ENCODE data around the gene PIP4K2A. TPM values are rescaled to one million over a fixed set of nuclear protein-coding genes. Genes with fewer than 3 reads are reported as not detected.

Gene PIP4K2A
- total and polyA plus RNA-seq, 2 experiments from 2014 or later = 16.5 to 31.1 TPM

DNA sequence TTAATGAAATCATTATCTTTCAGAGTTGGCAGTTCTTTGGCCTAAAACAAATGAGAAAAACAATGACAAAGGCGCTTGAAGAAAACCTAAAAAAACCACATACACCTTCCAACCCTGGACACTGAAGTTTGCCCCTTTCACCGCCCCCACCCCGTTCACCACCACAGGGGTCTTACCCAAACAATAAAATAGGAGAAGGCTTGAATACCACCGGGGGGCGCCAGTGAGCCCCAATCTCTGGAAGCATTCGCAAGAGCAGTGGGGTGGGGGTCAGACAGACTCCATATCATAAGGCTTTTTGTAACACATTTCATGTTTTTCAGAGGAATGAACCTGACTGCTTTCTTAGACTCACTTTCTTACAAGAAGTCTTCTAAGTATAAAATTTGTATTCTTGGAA lies 163.6 kb downstream of the PIP4K2A start:
- H3K79me2 ChIP-seq = no peaks in the 10 kb centered on the region
- WGBS (ENCODE audit: low lambda C conversion rate, missing lambda C conversion rate) = 57% methylated on average over 6 of the region's 6 CpGs

DNA sequence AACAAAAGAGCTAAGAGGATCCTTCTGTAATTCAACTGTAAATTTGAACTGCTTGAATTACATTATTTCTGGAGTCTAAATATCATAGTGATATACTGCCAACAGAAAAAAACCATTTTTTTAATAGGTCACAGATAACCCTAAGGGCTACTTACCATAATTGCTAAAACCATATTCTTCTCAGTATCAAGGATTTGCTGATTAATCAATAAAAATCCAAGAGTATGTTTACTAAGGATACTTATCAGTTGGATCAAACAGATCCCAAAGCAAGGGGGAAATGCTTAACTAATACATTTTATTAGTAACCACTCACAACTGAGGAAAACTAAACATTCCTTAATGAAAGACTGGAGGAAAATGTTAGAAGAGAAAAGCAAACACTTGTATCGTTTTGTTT lies 166.0 kb downstream of the PIP4K2A start:
- Histone ChIP-seq H3K9me2 (replicated peaks; ENCODE audit: insufficient read depth) (no peaks in the 10 kb centered on the region), H2AFZ (no peak overlapping the region), H3K9me3 (ENCODE audit: low read depth) (no peaks in the 10 kb centered on the region), H3K27me3 (no peaks in the 10 kb centered on the region), H3K4me3 (no peak overlapping the region), H3K79me2 (no peaks in the 10 kb centered on the region), H4K20me1 (ENCODE audit: insufficient read depth, poor library complexity, severe bottlenecking) (no peaks in the 10 kb centered on the region), H3K4me1 (ENCODE audit: insufficient read depth) (peaks cover 3% of the 10 kb centered on the region), H3K27ac (no peak overlapping the region), H3K4me2 (no peak overlapping the region), H3K36me3 (replicated peaks; ENCODE audit: insufficient read depth, low read depth) (no peaks in the 10 kb centered on the region)
- WGBS (ENCODE audit: low lambda C conversion rate, missing lambda C conversion rate) = 59% methylated on average over 1 of the region's 1 CpG
- DNase-seq (ENCODE audit: low spot score) = no peak
- TF ChIP-seq EZH2 (IDR thresholded peaks at IDR 0.05; ENCODE audit: borderline replicate concordance) (no peak), EZH2phosphoT487 (IDR thresholded peaks at IDR 0.05; ENCODE audit: low read depth, severe bottlenecking, unreplicated experiment) (no peak)
- TF ChIP-seq, protein P1, sequence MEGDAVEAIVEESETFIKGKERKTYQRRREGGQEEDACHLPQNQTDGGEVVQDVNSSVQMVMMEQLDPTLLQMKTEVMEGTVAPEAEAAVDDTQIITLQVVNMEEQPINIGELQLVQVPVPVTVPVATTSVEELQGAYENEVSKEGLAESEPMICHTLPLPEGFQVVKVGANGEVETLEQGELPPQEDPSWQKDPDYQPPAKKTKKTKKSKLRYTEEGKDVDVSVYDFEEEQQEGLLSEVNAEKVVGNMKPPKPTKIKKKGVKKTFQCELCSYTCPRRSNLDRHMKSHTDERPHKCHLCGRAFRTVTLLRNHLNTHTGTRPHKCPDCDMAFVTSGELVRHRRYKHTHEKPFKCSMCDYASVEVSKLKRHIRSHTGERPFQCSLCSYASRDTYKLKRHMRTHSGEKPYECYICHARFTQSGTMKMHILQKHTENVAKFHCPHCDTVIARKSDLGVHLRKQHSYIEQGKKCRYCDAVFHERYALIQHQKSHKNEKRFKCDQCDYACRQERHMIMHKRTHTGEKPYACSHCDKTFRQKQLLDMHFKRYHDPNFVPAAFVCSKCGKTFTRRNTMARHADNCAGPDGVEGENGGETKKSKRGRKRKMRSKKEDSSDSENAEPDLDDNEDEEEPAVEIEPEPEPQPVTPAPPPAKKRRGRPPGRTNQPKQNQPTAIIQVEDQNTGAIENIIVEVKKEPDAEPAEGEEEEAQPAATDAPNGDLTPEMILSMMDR (IDR thresholded peaks at IDR 0.05; ENCODE audit: poor library complexity) = no peak

More for the DNA sequence above, 163.6 kb downstream of the PIP4K2A start:
- Histone ChIP-seq H3K36me3 (replicated peaks; ENCODE audit: insufficient read depth, low read depth) (no peaks in the 10 kb centered on the region), H3K9me3 (ENCODE audit: low read depth) (no peaks in the 10 kb centered on the region), H3K4me1 (ENCODE audit: insufficient read depth) (peaks cover 20% of the 10 kb centered on the region), H3K27me3 (no peaks in the 10 kb centered on the region), H3K27ac (no peak overlapping the region), H3K9me2 (replicated peaks; ENCODE audit: insufficient read depth) (no peaks in the 10 kb centered on the region), H3K4me3 (no peak overlapping the region), H3K4me2 (no peak overlapping the region), H4K20me1 (ENCODE audit: insufficient read depth, poor library complexity, severe bottlenecking) (no peaks in the 10 kb centered on the region), H2AFZ (no peak overlapping the region)
- TF ChIP-seq EZH2 (IDR thresholded peaks at IDR 0.05; ENCODE audit: borderline replicate concordance) = no peak
- TF ChIP-seq, protein P1 (IDR thresholded peaks at IDR 0.05; ENCODE audit: poor library complexity) = peak; percentile 42
- TF ChIP-seq EZH2phosphoT487 (IDR thresholded peaks at IDR 0.05; ENCODE audit: low read depth, severe bottlenecking, unreplicated experiment) = no peak
- peak; percentile 39 for DNase-seq (ENCODE audit: low spot score)

DNA sequence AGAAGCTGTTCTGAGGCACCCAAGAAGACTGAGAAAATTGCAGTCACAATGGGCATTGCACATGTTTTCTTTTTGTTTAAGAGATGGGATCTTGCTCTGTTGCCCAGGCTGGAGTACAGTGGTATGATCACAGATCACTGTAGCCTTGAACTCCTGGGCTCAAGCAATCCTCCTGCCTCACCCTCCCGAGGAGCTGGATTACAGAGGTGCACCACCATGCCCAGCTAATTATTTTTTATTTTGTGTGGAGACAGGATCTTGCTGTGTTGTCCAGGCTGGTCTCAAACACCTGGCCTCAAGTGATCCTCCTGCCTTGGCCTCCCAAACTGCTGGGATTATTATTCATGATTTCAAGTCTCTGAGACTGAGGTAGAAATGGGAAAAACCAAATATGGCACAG lies 168.7 kb downstream of the PIP4K2A start:
- DNase-seq (ENCODE audit: low spot score) = no peak
- no peaks in the 10 kb centered on the region for H3K36me3 ChIP-seq (replicated peaks; ENCODE audit: insufficient read depth, low read depth)

More for the DNA sequence above, 168.7 kb downstream of the PIP4K2A start:
- no peaks in the 10 kb centered on the region for H3K9me2 ChIP-seq (replicated peaks; ENCODE audit: insufficient read depth)
- no peaks in the 10 kb centered on the region for H3K27me3 ChIP-seq
- H3K79me2 ChIP-seq = no peaks in the 10 kb centered on the region
- H3K9me3 ChIP-seq (ENCODE audit: low read depth) = no peaks in the 10 kb centered on the region
- H2AFZ ChIP-seq = no peak overlapping the region
- no peak overlapping the region for H3K27ac ChIP-seq
- TF ChIP-seq EZH2phosphoT487 (IDR thresholded peaks at IDR 0.05; ENCODE audit: low read depth, severe bottlenecking, unreplicated experiment) (no peak), EZH2 (IDR thresholded peaks at IDR 0.05; ENCODE audit: borderline replicate concordance) (no peak)
- TF ChIP-seq, protein P1 (IDR thresholded peaks at IDR 0.05; ENCODE audit: poor library complexity) = no peak
- no peak overlapping the region for H3K4me3 ChIP-seq
- no peak overlapping the region for H3K4me2 ChIP-seq
- H4K20me1 ChIP-seq (ENCODE audit: insufficient read depth, poor library complexity, severe bottlenecking) = no peaks in the 10 kb centered on the region
- WGBS (ENCODE audit: low lambda C conversion rate, missing lambda C conversion rate) = 90% methylated on average over 1 of the region's 1 CpG
- no peaks in the 10 kb centered on the region for H3K4me1 ChIP-seq (ENCODE audit: insufficient read depth)
